Right lobe of liver (tissue), 6 donors: Measurements from ENCODE around the gene FXYD6. TPM values are rescaled to one million over a fixed set of nuclear protein-coding genes. Genes with fewer than 3 reads are reported as not detected.
A peak's percentile ranks its signal among the peaks of the same experiment; 100 is the strongest.

Source experiments
- ATAC-seq, 4 donors: fragments of 200-7000 bp; cut with Tn5 transposase; one replicate each; pipeline ENCODE4 v1.9.1; 2020; ENCODE audit warnings: mild to moderate bottlenecking in 4 of 4, moderate library complexity in 4 of 4
- DNase-seq, 3 donors: peaks; one replicate each; pipeline ENCODE4 v3.0.0-alpha.2; 2020
- H3K27ac ChIP-seq, 3 donors: fragments of 200-600 bp; one replicate each; pipeline ENCODE4 v1.8.0; 2022
- H3K27me3 ChIP-seq, 2 donors: fragments of 200-600 bp; one replicate each; pipeline ENCODE4 v1.8.0; 2022
- H3K36me3 ChIP-seq, 4 donors: fragments of 200-600 bp; sonication (generic) in 1 of 4; one replicate each; pipeline versions ENCODE4 v1.5.1 to v1.8.0; 2017 to 2022; ENCODE audit warnings: control low read depth in 1 of 4
- H3K4me1 ChIP-seq, 4 donors: fragments of 200-600 bp; sonication (generic) in 1 of 4; one replicate each; pipeline versions ENCODE4 v1.5.1 to v1.8.0; 2017 to 2022; ENCODE audit warnings: control low read depth in 1 of 4
- H3K4me3 ChIP-seq, 3 donors: fragments of 200-600 bp; one replicate each; pipeline ENCODE4 v1.8.0; 2022
- H3K9me3 ChIP-seq, 4 donors: fragments of 200-600 bp; sonication (generic) in 1 of 4; one replicate each; pipeline versions ENCODE4 v1.5.1 to v1.8.0; 2017 to 2022; ENCODE audit warnings: control low read depth in 1 of 4
- POLR2A ChIP-seq: fragments of 450-650 bp; IDR thresholded peaks from one replicate; pipeline ENCODE4 v1.6.1; 2017; ENCODE audit warnings: antibody characterized with exemption, mild to moderate bottlenecking
- WGBS: methylation state at CpG from one replicate; pipeline ENCODE4 v1.1.6; 2018; ENCODE audit warnings: low coverage, low lambda C conversion rate; ENCODE audit not compliant: insufficient coverage; ENCODE audit errors: missing lambda C conversion rate; 5-methylcytosine and 5-hydroxymethylcytosine counted together
- intact Hi-C, 2 donors: fragments of 100-400 bp; cut with DNase I; formaldehyde crosslinking; loops; one replicate each; pipeline versions ENCODE4 v1.11.2 to v1.14.1; 2022
- total RNA-seq, 6 experiments: library from RNA; depleted of rRNA in 2 of 6; stranded (reverse); fragments of >200 nt in 2 of 6; fragmentation: NEBNext Ultra II Directional in 3 of 6; extraction: Animal tissue kit (Norgen Biotek cat#: 25700) in 3 of 6; gene quantifications; one replicate each; pipeline versions ENCODE4 v1.1.0 to v1.2.4, GENCODE V29; 2016 to 2023
- TF ChIP-seq, protein P1 (sequence below), 4 donors: fragments of 200-600 bp in 3 of 4; fragments of 450-650 bp in 1 of 4; IDR thresholded peaks; one replicate each; pipeline versions ENCODE4 v1.5.1 to v1.8.0; 2016 to 2022; ENCODE audit warnings: antibody characterized with exemption in 4 of 4, mild to moderate bottlenecking in 2 of 4
- donor health status: DM: no; HTN: yes; CAD: no.
- donor health status: DM: no; HTN: no; CAD: no.
- donor health status: DM: no; HTN: no; CAD: no.
- donor health status: DM: no; HTN: yes; CAD: no.
- donor health status: DM: no; HTN: yes; CAD: no.

The FXYD6 gene
- total RNA-seq, 6 experiments from 2014 or later: 4.9 to 14.4 (median 8.9) TPM

DNA sequence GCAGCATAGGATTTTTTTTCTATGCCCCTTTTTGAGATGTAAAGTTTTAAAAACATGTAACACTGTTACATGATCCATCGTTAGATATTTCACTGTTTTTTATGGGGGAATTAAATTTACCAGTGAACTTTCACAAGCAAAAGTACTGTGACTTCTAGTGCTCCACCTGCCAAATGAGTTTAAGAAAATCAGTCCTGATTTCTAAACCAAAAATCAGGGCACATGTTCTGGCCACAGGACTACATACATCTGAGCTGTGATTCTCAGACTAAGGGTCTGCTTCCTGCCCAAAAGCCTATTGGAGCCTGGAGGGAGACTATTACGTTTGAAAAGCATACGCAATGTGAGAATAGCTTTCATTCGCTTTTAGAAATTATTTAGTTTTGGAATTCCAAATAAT, 30.3 kb upstream of the FXYD6 start:
- 77% methylated on average over 4 of the region's 4 CpGs for WGBS
- no peak overlapping the region for H3K27ac ChIP-seq
- ATAC-seq (no peak), DNase-seq (no peak)
- intact Hi-C loops: no loop called here
- H3K27me3 ChIP-seq: no peaks in the 10 kb centered on the region
- H3K4me3 ChIP-seq: no peak overlapping the region
- no peak for TF ChIP-seq POLR2A
- TF ChIP-seq, protein P1, sequence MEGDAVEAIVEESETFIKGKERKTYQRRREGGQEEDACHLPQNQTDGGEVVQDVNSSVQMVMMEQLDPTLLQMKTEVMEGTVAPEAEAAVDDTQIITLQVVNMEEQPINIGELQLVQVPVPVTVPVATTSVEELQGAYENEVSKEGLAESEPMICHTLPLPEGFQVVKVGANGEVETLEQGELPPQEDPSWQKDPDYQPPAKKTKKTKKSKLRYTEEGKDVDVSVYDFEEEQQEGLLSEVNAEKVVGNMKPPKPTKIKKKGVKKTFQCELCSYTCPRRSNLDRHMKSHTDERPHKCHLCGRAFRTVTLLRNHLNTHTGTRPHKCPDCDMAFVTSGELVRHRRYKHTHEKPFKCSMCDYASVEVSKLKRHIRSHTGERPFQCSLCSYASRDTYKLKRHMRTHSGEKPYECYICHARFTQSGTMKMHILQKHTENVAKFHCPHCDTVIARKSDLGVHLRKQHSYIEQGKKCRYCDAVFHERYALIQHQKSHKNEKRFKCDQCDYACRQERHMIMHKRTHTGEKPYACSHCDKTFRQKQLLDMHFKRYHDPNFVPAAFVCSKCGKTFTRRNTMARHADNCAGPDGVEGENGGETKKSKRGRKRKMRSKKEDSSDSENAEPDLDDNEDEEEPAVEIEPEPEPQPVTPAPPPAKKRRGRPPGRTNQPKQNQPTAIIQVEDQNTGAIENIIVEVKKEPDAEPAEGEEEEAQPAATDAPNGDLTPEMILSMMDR (IDR thresholded peaks at IDR 0.05): no peak
- H3K4me1 ChIP-seq: no peaks in the 10 kb centered on the region
- H3K9me3 ChIP-seq: no peaks in the 10 kb centered on the region
- no peaks in the 10 kb centered on the region for H3K36me3 ChIP-seq

DNA sequence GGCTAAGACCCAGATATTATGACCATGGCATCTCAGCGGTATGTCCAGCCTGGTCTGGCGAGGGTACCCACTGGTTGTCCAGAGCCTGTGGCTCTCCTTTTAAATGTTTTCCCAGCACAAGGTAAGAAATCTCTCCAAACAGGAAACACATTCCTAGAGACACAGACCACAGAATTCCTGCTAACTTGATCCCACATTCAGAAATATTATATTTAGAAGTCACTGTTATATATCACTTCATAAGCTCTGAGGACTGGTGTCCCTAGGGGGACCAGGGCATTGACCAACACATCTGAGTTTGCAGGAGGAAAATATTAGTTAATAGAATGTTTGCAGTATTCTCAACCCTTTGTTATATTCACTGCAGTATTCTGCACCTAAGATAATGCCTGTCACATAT, 29.7 kb upstream of the FXYD6 start:
- WGBS: no CpG with 5 or more reads among the region's 2 CpGs
- H3K9me3 ChIP-seq: no peaks in the 10 kb centered on the region
- no peak for TF ChIP-seq POLR2A
- TF ChIP-seq, protein P1 (IDR thresholded peaks at IDR 0.05): no peak
- no peak overlapping the region for H3K4me3 ChIP-seq
- no peak overlapping the region for H3K27ac ChIP-seq
- no peaks in the 10 kb centered on the region for H3K36me3 ChIP-seq
- ATAC-seq (no peak), DNase-seq (no peak)
- no peaks in the 10 kb centered on the region for H3K27me3 ChIP-seq
- no peaks in the 10 kb centered on the region for H3K4me1 ChIP-seq
- intact Hi-C loops: no loop called here

DNA sequence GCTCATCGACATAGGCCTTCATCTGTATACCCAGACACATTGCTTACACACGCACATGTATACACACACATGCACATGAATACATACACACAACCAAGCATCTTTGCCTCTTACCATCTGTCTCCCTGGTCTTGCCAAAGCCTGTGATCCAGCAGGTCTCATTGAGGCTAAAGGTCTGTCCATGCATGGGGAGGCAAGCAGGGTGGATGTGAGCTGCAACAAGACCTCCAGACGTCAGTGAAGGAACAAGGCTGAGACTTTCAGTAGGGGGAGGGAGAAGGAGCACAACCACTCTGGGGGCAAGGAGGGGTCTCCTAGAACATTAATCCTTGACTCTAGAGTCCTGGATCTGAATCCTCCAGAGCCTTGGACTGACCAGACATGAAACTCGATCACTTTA, 29.1 kb upstream of the FXYD6 start:
- no peaks in the 10 kb centered on the region for H3K36me3 ChIP-seq
- no peak for TF ChIP-seq POLR2A
- TF ChIP-seq, protein P1 (IDR thresholded peaks at IDR 0.05): no peak
- DNase-seq: peak in 1 of 3 donors; percentile 22
- H3K27me3 ChIP-seq: no peaks in the 10 kb centered on the region
- H3K4me1 ChIP-seq: no peaks in the 10 kb centered on the region
- H3K9me3 ChIP-seq: no peaks in the 10 kb centered on the region
- H3K4me3 ChIP-seq: no peak overlapping the region
- H3K27ac ChIP-seq: no peak overlapping the region
- 66% methylated on average over 3 of the region's 4 CpGs for WGBS
- ATAC-seq: no peak
- intact Hi-C loops: no loop called here

DNA sequence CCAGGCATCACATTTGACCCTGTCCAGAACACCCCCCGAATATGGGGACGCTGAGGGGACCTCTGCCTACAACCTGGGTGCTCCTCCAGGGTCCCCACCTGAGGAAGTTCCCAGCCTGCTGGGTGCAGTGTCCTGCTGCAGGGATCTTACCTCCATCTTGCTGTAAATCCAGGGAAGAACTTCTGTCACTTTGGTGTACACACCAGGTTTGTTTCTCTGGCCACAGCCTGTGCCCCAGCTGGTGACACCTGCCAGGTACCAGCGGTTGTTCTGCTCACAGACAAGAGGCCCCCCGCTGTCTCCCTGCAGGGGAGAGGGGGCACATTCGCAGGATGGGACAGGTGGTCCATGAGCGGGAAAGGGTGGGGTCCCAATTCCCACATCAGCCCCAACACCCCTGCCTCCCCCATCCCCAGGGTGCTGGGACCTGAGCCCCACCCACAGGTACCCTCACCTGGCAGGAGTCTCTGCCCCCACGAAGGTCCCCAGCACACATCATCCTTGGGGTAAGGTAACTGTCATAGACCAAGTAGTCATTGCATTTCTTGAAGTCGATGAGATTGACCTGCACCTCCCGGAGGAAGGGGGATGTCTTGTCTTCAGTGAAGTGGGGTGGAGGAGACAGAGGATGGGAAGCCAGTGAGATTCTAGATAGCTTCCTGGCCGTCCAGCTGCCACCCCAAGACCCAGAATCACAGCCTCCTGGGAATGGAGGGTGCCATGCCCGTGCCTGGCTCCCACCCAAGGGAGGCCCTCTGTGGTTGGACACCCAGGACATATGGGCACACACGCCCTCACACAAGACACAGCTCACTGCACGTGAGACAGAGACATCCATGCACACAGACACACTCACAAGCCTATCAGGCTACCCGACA, 27.3 kb upstream of the FXYD6 start:
- H3K27me3 ChIP-seq: no peaks in the 10 kb centered on the region
- ATAC-seq: no peak
- WGBS: 75% methylated on average over 3 of the region's 14 CpGs
- H3K4me3 ChIP-seq: no peak overlapping the region
- no peak overlapping the region for H3K27ac ChIP-seq
- peak in 1 of 3 donors; percentile 39 for DNase-seq
- H3K36me3 ChIP-seq: no peaks in the 10 kb centered on the region
- no peaks in the 10 kb centered on the region for H3K4me1 ChIP-seq
- H3K9me3 ChIP-seq: no peaks in the 10 kb centered on the region
- TF ChIP-seq, protein P1 (IDR thresholded peaks at IDR 0.05): no peak
- TF ChIP-seq POLR2A: no peak
- intact Hi-C loops: no loop called here
